Tibial nerve (tissue), 3 donors: ENCODE measurements around the gene MORN3.

Source experiments
- POLR2A ChIP-seq, 2 donors: fragments of 450-650 bp; IDR thresholded peaks; one replicate each; pipeline ENCODE4 v1.6.1; 2017; ENCODE audit warnings: antibody characterized with exemption in 2 of 2, mild to moderate bottlenecking in 2 of 2, moderate library complexity in 2 of 2
- TF ChIP-seq, protein P1 (sequence below), 5 experiments: fragments of 200-600 bp in 3 of 5; fragments of 450-650 bp in 2 of 5; sonication (generic) in 3 of 5; IDR thresholded peaks; one replicate each; pipeline ENCODE4 v1.5.1; 2016 to 2019; ENCODE audit warnings: antibody characterized with exemption in 5 of 5, mild to moderate bottlenecking in 3 of 5, moderate library complexity in 2 of 5

DNA sequence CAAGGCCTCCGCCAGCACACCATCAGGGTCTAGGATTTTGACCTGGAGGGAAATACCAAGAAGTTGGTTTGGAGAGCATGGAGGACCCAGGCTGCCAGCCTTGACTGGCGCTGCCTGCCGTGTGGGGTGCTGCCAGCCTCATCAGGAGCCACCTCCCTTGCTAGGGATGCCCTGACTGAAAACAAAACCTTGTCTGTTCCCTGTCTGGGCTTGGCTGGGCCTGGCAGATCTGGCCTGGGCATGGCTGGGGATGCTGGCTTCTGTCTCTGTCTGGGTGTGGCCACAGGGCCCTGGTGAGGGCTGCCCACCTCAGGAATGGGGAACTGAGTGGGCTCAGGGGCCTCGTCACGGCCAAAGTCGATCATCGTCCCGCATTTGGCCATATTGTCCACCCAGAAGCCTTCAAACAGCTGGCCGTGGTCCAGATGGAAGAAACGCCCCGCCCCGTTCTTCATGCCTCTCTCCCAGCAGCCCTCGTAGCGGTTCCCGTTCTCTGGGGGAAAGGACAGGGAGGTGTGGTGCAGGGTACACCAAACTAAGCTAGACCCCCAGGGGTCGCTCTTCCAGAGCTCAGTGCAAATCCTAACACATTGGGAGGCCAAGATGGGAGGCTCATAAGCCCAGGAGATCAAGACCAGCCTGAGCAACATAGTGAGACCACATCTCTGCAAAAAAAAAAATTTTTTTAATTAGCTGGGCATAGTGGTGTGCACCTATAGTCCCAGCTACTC, 16.5 kb downstream of the MORN3 start:
- TF ChIP-seq, protein P1, sequence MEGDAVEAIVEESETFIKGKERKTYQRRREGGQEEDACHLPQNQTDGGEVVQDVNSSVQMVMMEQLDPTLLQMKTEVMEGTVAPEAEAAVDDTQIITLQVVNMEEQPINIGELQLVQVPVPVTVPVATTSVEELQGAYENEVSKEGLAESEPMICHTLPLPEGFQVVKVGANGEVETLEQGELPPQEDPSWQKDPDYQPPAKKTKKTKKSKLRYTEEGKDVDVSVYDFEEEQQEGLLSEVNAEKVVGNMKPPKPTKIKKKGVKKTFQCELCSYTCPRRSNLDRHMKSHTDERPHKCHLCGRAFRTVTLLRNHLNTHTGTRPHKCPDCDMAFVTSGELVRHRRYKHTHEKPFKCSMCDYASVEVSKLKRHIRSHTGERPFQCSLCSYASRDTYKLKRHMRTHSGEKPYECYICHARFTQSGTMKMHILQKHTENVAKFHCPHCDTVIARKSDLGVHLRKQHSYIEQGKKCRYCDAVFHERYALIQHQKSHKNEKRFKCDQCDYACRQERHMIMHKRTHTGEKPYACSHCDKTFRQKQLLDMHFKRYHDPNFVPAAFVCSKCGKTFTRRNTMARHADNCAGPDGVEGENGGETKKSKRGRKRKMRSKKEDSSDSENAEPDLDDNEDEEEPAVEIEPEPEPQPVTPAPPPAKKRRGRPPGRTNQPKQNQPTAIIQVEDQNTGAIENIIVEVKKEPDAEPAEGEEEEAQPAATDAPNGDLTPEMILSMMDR (IDR thresholded peaks at IDR 0.05), result no peak
- no peak for TF ChIP-seq POLR2A (IDR thresholded peaks at IDR 0.05)
